Measurements from ENCODE around the gene DHX38.
A peak's percentile ranks its signal among the peaks of the same experiment; 100 is the strongest.
"Not testable (repeated sequence)": the region's sequence is repeated elsewhere in the genome, so short reads cannot be mapped to it uniquely, and the experiment has no call there.

DHX38 gene

GRCh38 chr16:72093448-72094265 is at the start of gene DHX38, which contains the start of gene TXNL4B:
TSS of gene DHX38 (plus strand) at chr16:72093847. CDS start at chr16:72096158, 2,311 bp downstream.
TSS of gene TXNL4B (minus strand) at chr16:72093620. CDS start at chr16:72090749, 2,871 bp downstream.
- peak; percentile 52 to 99 (median 94) for DNase-seq

- no peak for DNase-seq
Measured at GRCh38 chr16:72044296-72044695, 49.4 kb upstream of the DHX38 start.

- no peak for DNase-seq
Measured at GRCh38 chr16:72044825-72045359, 48.8 kb upstream of the DHX38 start.

GRCh38 chr16:72049110-72049509 is 44.5 kb upstream of the DHX38 start:
- no peak for DNase-seq

- DNase-seq = no peak
Measured at GRCh38 chr16:72050769-72051464, 42.7 kb upstream of the DHX38 start.

DNA sequence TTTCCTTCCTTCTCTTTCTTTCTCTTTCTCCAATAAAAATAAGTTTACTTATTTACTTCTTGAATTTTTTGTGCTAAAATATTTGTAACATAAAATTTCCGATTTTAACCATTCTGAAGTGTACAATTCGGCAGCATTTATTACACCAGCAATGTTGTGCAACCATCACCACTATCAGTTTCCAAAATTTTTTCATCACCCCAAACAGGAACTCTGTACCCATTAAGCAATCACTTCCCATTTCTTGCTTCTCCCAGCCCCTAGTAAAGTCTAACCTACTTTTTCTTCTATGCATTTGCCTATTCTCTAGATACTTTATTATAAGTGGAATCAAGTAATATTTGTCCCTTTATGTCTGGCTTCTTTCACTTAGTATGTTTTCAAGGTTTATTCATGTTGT is 41.8 kb upstream of the DHX38 start:
- DNase-seq = no peak

DNA sequence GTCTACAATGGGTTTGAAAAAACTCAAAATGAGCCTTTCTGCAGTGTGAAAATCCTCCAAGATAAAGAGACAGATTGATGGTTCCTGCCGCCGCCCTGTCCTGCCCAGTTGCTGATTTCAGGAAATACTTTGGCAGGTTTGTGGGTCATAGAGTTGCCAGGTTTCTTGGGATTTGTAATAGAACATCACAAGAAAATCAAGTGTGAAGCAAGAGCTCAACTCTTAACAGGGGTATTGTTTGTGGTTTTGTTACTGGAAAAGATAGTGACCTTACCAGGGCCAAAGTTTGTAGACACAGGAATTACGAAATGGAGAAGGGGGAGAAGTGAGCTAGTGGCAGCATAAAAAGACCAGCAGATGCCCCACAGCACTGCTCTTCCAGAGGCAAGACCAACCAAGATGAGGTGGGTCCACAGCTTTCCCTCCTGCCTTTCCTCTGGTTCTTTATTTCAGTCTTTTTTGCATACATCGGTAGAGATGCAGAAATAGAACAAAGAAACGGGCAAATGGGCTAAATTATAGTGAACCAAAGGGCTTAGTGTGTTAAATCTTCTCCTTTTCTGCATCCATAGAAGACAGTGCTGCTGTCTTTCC is 39.3 kb upstream of the DHX38 start, which contains the start of gene HP:
Gene HP, plus strand, starts transcription at position 252 of the 594 bp plus-strand sequence. Its CDS starts 148 bp downstream, at position 400.
- not testable (repeated sequence) for DNase-seq

DNA sequence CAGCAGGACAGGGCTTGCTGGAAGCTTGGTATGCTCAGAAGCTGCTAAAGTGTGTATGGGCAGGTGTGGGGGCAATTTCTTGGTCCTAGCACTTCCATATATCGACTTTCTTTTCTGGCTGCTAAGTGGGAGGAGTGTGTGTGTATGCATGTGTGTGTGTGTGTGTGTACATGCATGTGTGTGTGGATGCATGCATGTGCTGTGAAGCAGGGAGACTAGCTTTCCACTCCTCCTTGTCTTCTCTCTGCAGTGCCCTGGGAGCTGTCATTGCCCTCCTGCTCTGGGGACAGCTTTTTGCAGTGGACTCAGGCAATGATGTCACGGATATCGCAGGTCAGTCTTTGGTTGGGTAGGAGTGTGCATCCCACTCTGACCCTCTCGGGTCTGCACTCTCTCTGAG is 37.7 kb upstream of the DHX38 start:
- no peak for DNase-seq

- DNase-seq = not testable (repeated sequence)
Measured at GRCh38 chr16:72057313-72057712, 36.3 kb upstream of the DHX38 start.

GRCh38 chr16:72059060-72059459 is 34.6 kb upstream of the DHX38 start:
- not testable (repeated sequence) for DNase-seq

DNA sequence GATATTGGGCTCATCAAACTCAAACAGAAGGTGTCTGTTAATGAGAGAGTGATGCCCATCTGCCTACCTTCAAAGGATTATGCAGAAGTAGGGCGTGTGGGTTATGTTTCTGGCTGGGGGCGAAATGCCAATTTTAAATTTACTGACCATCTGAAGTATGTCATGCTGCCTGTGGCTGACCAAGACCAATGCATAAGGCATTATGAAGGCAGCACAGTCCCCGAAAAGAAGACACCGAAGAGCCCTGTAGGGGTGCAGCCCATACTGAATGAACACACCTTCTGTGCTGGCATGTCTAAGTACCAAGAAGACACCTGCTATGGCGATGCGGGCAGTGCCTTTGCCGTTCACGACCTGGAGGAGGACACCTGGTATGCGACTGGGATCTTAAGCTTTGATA is 33.2 kb upstream of the DHX38 start:
- no peak for DNase-seq

GRCh38 chr16:72061564-72061963 is 32.1 kb upstream of the DHX38 start:
- no peak for DNase-seq

- no peak for DNase-seq
Measured at GRCh38 chr16:72064361-72064894, 29.2 kb upstream of the DHX38 start.

- peak in 8 of 51 donors; percentile 4 to 47 (median 16) for DNase-seq
Measured at GRCh38 chr16:72066747-72067146, 26.9 kb upstream of the DHX38 start.

GRCh38 chr16:72068930-72069329 is 24.7 kb upstream of the DHX38 start:
- DNase-seq = no peak

GRCh38 chr16:72072514-72073342 is 20.9 kb upstream of the DHX38 start:
- peak in 11 of 51 donors; percentile 0 to 59 (median 16) for DNase-seq

DNA sequence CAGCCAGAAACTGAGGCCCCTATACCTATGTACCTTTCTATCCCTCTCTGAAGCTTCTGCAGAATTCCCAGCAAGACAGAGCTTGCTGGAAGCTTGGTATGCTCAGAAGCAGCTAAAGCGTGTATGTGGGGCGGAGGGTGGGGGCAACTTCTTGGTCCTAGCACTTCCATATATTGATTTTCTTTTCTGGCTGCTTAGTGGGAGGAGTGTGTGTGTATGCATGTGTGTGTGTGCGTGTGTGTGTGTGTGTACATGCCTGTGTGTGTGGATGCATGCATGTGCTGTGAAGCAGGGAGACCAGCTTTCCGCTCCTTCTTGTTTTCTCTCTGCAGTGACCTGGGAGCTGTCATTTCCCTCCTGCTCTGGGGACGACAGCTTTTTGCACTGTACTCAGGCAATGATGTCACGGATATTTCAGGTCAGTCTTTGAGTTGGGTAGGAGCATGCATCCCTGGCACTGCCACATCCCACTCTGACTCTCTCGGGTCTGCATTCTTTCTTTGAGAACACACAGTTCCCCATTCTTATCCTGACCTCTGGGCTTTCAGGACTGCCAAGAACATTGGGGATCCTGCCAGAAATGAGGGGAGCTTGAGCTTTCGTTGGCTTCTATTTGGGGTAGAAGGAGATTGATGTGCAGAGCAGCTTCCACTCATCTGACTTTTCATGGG is 20.0 kb upstream of the DHX38 start:
- peak in 37 of 51 donors; percentile 6 to 77 (median 33) for DNase-seq

- DNase-seq = not testable (repeated sequence)
Measured at GRCh38 chr16:72075067-72075466, 18.6 kb upstream of the DHX38 start.

GRCh38 chr16:72076991-72077706 is 16.5 kb upstream of the DHX38 start:
- DNase-seq = not testable (repeated sequence)
